Testis (tissue), 3 donors: Measurements from ENCODE around the gene MOB3B. TPM values are rescaled to one million over a fixed set of nuclear protein-coding genes. Genes with fewer than 3 reads are reported as not detected.

Experiments
- DNase-seq: peaks from one replicate; pipeline ENCODE4 v3.0.0-alpha.2; 2019
- H3K27ac ChIP-seq, 2 donors: fragments of 200-600 bp; sonication (generic); one replicate each; pipeline ENCODE4 v1.5.1; 2019
- H3K27me3 ChIP-seq: fragments of 200-600 bp; sonication (generic); one replicate; pipeline ENCODE4 v1.5.1; 2019
- H3K36me3 ChIP-seq: fragments of 200-600 bp; sonication (generic); one replicate; pipeline ENCODE4 v1.5.1; 2017; ENCODE audit warnings: low read depth; ENCODE audit errors: missing control alignments
- H3K4me1 ChIP-seq: fragments of 200-600 bp; sonication (generic); one replicate; pipeline ENCODE4 v1.5.1; 2019
- H3K4me3 ChIP-seq, 2 donors: fragments of 200-600 bp; sonication (generic); one replicate each; pipeline ENCODE4 v1.5.1; 2017 to 2019
- H3K9me3 ChIP-seq: fragments of 200-600 bp; sonication (generic); one replicate; pipeline ENCODE4 v1.5.1; 2017
- CTCF ChIP-seq, 3 experiments: fragments of 450-650 bp in 2 of 3; fragments of 200-600 bp in 1 of 3; sonication (generic) in 1 of 3; IDR thresholded peaks; one replicate each; pipeline ENCODE4 v1.5.1; 2016 to 2019; ENCODE audit warnings: antibody characterized with exemption in 3 of 3, mild to moderate bottlenecking in 2 of 3, moderate library complexity in 1 of 3
- POLR2A ChIP-seq: fragments of 450-650 bp; IDR thresholded peaks from one replicate; pipeline ENCODE4 v1.6.1; 2017; ENCODE audit warnings: antibody characterized with exemption, mild to moderate bottlenecking, moderate library complexity
- WGBS, 2 donors: methylation state at CpG; one replicate each; pipeline ENCODE4 v1.1.5; 2018; 5-methylcytosine and 5-hydroxymethylcytosine counted together
- intact Hi-C: fragments of 100-400 bp; cut with DNase I; formaldehyde crosslinking; loops from one replicate; pipeline ENCODE4 v1.15.1; 2023; ENCODE audit warnings: low total_unique reads
- polyA plus RNA-seq: library from polyadenylated mRNA; stranded (reverse); fragments of 350-450 nt; fragmentation: Illumina TruSeq; extraction: RNeasy Lipid Tissue Mini Kit (QIAGEN cat#74804); gene quantifications from one replicate; pipeline ENCODE4 v1.2.3, GENCODE V29; 2014; ENCODE audit warnings: low read depth, low replicate concordance; ENCODE audit not compliant: insufficient read depth
- total RNA-seq, 2 donors: library from RNA; depleted of rRNA; stranded (reverse); fragments of >200 nt; gene quantifications; one replicate each; pipeline ENCODE4 v1.2.3, GENCODE V29; 2016

The MOB3B gene
- total and polyA plus RNA-seq, 3 donors from 2014 or later = 9.1 to 23.2 (median 17.5) TPM

- intact Hi-C loops = no loop called here
- no peaks in the 10 kb centered on the region for H3K27me3 ChIP-seq
- no peaks in the 10 kb centered on the region for H3K36me3 ChIP-seq
- peak overlapping the region; percentile 43 to 66 for H3K27ac ChIP-seq
- H3K9me3 ChIP-seq = no peaks in the 10 kb centered on the region
- peaks cover 49% of the 10 kb centered on the region for H3K4me1 ChIP-seq
- peak overlapping the region in 1 of 2 donors; percentile 24 for H3K4me3 ChIP-seq
- no peak for DNase-seq
- TF ChIP-seq CTCF (IDR thresholded peaks at IDR 0.05) (no peak), POLR2A (no peak)
- WGBS, 2 donors = 56 to 64% methylated on average over 9 of the region's 9 CpGs
Observed at GRCh38 chr9:27341545-27342294, 187.9 kb downstream of the MOB3B start.

DNA sequence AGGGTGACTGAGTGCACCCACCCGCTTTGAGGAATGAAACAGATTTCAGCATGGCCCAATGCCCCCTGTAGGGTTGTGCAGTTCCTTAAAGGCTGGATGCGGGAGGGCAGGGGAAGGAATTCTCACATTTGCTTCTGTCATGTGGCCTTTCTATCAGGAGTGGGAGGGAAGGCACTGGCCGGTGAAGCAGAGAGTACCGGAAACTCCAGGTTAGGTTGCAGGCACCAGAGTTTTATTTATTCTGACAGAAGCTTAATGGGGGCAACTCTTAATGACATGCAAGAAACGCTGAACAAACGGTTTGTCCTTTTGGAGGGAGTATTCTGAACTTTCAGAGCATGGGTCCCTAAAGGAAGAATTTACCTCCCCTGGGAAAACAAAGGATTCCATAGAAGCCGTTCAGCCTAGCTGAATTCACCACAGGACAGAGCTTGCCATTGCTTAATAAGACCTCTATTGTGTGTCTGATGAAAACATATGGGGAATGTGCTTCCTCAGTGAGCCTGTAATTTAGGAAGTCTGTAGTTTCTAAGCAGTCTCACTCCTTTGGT lies 188.6 kb downstream of the MOB3B start:
- H3K4me1 ChIP-seq = peaks cover 50% of the 10 kb centered on the region
- no peaks in the 10 kb centered on the region for H3K9me3 ChIP-seq
- intact Hi-C loops = no loop called here
- H3K36me3 ChIP-seq = no peaks in the 10 kb centered on the region
- H3K27ac ChIP-seq = peak overlapping the region; percentile 43 to 66
- no peak overlapping the region for H3K4me3 ChIP-seq
- DNase-seq = peak; percentile 65
- WGBS, 2 donors = 40 to 49% methylated on average over 7 of the region's 7 CpGs
- no peaks in the 10 kb centered on the region for H3K27me3 ChIP-seq
- TF ChIP-seq CTCF (IDR thresholded peaks at IDR 0.05) (no peak), POLR2A (no peak)

DNA sequence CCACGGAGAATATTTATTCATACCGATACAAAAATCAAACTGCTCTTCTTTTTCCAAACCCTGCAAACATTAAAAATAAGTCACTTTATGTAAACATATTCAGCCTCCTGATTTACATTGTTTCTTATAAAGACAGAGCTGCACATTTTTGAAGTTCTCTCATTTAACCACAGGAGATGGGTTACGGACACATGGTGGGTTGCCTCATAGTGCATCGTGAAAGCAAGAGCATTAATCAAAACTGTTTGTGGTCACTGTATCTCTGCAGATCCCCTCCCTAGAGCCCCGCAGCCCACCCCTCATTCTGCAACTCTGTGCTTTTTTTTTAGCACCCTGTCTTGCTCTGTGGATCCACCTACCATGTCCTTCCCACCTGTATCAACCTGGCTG lies 189.3 kb downstream of the MOB3B start:
- TF ChIP-seq POLR2A (no peak), CTCF (IDR thresholded peaks at IDR 0.05) (no peak)
- DNase-seq = no peak
- Histone ChIP-seq H3K27me3 (no peaks in the 10 kb centered on the region), H3K9me3 (no peaks in the 10 kb centered on the region), H3K4me1 (peaks cover 50% of the 10 kb centered on the region), H3K27ac (peak overlapping the region; percentile 43 to 65), H3K36me3 (no peaks in the 10 kb centered on the region), H3K4me3 (no peak overlapping the region)
- intact Hi-C loops = no loop called here
- 56% methylated on average over 5 of the region's 5 CpGs for WGBS, 2 donors

- Histone ChIP-seq H3K27me3 (no peaks in the 10 kb centered on the region), H3K4me3 (no peak overlapping the region), H3K27ac (peak overlapping the region; percentile 43 to 65), H3K36me3 (no peaks in the 10 kb centered on the region), H3K9me3 (no peaks in the 10 kb centered on the region), H3K4me1 (peaks cover 50% of the 10 kb centered on the region)
- DNase-seq = no peak
- 51 to 53% methylated on average over 11 of the region's 11 CpGs for WGBS, 2 donors
- intact Hi-C loops = no loop called here
- no peak for TF ChIP-seq CTCF (IDR thresholded peaks at IDR 0.05)
Observed at GRCh38 chr9:27339661-27340284, 189.8 kb downstream of the MOB3B start.
